NCI-H1092 (cell line): ENCODE data around the gene SH2B2.
"Not testable (repeated sequence)": the region's sequence is repeated elsewhere in the genome, so short reads cannot be mapped to it uniquely, and the experiment has no call there.

Source experiments
- DNase-seq: peaks from one replicate; lab custom pipeline; 2025; lab: John Stamatoyannopoulos, UW

The SH2B2 gene

GRCh38 chr7:102287111-102287980, 678 bp downstream of the SH2B2 start:
- no peak for DNase-seq

GRCh38 chr7:102287981-102288278, 1.3 kb downstream of the SH2B2 start:
- no peak for DNase-seq

GRCh38 chr7:102288285-102288930, 1.7 kb downstream of the SH2B2 start:
- DNase-seq, result no peak

GRCh38 chr7:102289057-102289456, 2.4 kb downstream of the SH2B2 start:
- DNase-seq, result no peak

- DNase-seq, result no peak
These were observed 4.6 kb downstream of the SH2B2 start for GRCh38 chr7:102291056-102291915.

GRCh38 chr7:102291916-102292267, 5.2 kb downstream of the SH2B2 start:
- no peak for DNase-seq

- no peak for DNase-seq
These were observed 6.4 kb downstream of the SH2B2 start for GRCh38 chr7:102292813-102293798.

GRCh38 chr7:102294589-102294988, 7.9 kb downstream of the SH2B2 start:
- DNase-seq, result no peak

GRCh38 chr7:102295346-102296178, 8.9 kb downstream of the SH2B2 start:
- DNase-seq, result no peak

GRCh38 chr7:102296179-102296438, 9.4 kb downstream of the SH2B2 start:
- DNase-seq, result no peak

GRCh38 chr7:102296514-102296913, 9.8 kb downstream of the SH2B2 start:
- no peak for DNase-seq

GRCh38 chr7:102297487-102298218, 11.0 kb downstream of the SH2B2 start:
- DNase-seq, result no peak

GRCh38 chr7:102300643-102301221, 14.1 kb downstream of the SH2B2 start:
- DNase-seq, result no peak

- not testable (repeated sequence) for DNase-seq
These were observed 14.7 kb downstream of the SH2B2 start for GRCh38 chr7:102301367-102301766.

- no peak for DNase-seq
These were observed 15.4 kb downstream of the SH2B2 start for GRCh38 chr7:102302025-102302424.

GRCh38 chr7:102303669-102304422, 17.2 kb downstream of the SH2B2 start:
- no peak for DNase-seq

- no peak for DNase-seq
These were observed 18.0 kb downstream of the SH2B2 start for GRCh38 chr7:102304668-102305067.

GRCh38 chr7:102305414-102306268, 19.0 kb downstream of the SH2B2 start:
- DNase-seq, result no peak
